Muscle of leg (tissue), 11 donors: ENCODE data around the gene SLC12A8. TPM values are rescaled to one million over a fixed set of nuclear protein-coding genes. Genes with fewer than 3 reads are reported as not detected.
A peak's percentile ranks its signal among the peaks of the same experiment; 100 is the strongest.

Source experiments
- DNase-seq: peaks from one replicate; pipeline ENCODE4 v3.0.0; 2013
- H3K27ac ChIP-seq: one replicate; pipeline ENCODE4 v1.5.1; 2013; ENCODE audit warnings: mild to moderate bottlenecking, low read length, control low read depth
- H3K27me3 ChIP-seq: one replicate; pipeline ENCODE4 v1.6.1; 2013; ENCODE audit warnings: low read length; ENCODE audit not compliant: control insufficient read depth, insufficient read depth
- H3K36me3 ChIP-seq: one replicate; pipeline ENCODE4 v1.6.1; 2013; ENCODE audit warnings: low read length; ENCODE audit not compliant: control insufficient read depth, insufficient read depth
- H3K4me1 ChIP-seq: one replicate; pipeline ENCODE4 v1.6.1; 2013; ENCODE audit warnings: low read length; ENCODE audit not compliant: control insufficient read depth, insufficient read depth
- H3K4me3 ChIP-seq: one replicate; pipeline ENCODE4 v1.5.1; 2013; ENCODE audit warnings: low read length, control low read depth
- H3K9me3 ChIP-seq: replicated peaks from 2 replicates; pipeline ENCODE4 v1.6.1; 2013; ENCODE audit warnings: low read depth, low read length; ENCODE audit not compliant: control insufficient read depth
- WGBS: methylation state at CpG from one replicate; pipeline ENCODE4 v1.1.5; 2013; ENCODE audit warnings: missing lambda C conversion rate; ENCODE audit not compliant: insufficient coverage; 5-methylcytosine and 5-hydroxymethylcytosine counted together
- polyA plus RNA-seq, 8 donors: library from polyadenylated mRNA; unstranded; fragments of 120-200 nt; gene quantifications; one replicate each; pipeline versions ENCODE4 v1.2.1 to v1.2.3, GENCODE V29; 2013; ENCODE audit warnings: inconsistent platforms in 1 of 8, low replicate concordance in 1 of 8; ENCODE audit not compliant: insufficient read length in 8 of 8, insufficient read depth in 1 of 8
- total RNA-seq: library from RNA; stranded (reverse); fragments of 120-200 nt; gene quantifications from one replicate; pipeline ENCODE4 v1.2.4, GENCODE V29; 2013

SLC12A8 gene
- total and polyA plus RNA-seq, 9 donors, result 0.31 to 2.2 (median 0.68) TPM

GRCh38 chr3:125107861-125108567 lies 104.5 kb downstream of the SLC12A8 start:
- DNase-seq, result no peak
- no peaks in the 10 kb centered on the region for H3K27me3 ChIP-seq
- no peak overlapping the region for H3K4me3 ChIP-seq
- WGBS, result 76% methylated on average over 10 of the region's 13 CpGs
- no peaks in the 10 kb centered on the region for H3K9me3 ChIP-seq
- no peak overlapping the region for H3K27ac ChIP-seq
- no peaks in the 10 kb centered on the region for H3K4me1 ChIP-seq
- no peaks in the 10 kb centered on the region for H3K36me3 ChIP-seq

- 83% methylated on average over 2 of the region's 3 CpGs for WGBS
- Histone ChIP-seq H3K9me3 (no peaks in the 10 kb centered on the region), H3K27me3 (no peaks in the 10 kb centered on the region), H3K4me3 (no peak overlapping the region), H3K27ac (no peak overlapping the region), H3K36me3 (no peaks in the 10 kb centered on the region), H3K4me1 (no peaks in the 10 kb centered on the region)
- DNase-seq, result no peak
These were observed 105.2 kb downstream of the SLC12A8 start for GRCh38 chr3:125107363-125107762.

GRCh38 chr3:125105116-125105515 lies 107.4 kb downstream of the SLC12A8 start:
- DNase-seq, result no peak
- H3K9me3 ChIP-seq, result no peaks in the 10 kb centered on the region
- no peaks in the 10 kb centered on the region for H3K36me3 ChIP-seq
- 50% methylated on average over 1 of the region's 1 CpG for WGBS
- H3K27ac ChIP-seq, result no peak overlapping the region
- H3K4me3 ChIP-seq, result no peak overlapping the region
- H3K4me1 ChIP-seq, result no peaks in the 10 kb centered on the region
- no peaks in the 10 kb centered on the region for H3K27me3 ChIP-seq

GRCh38 chr3:125104639-125105038 lies 107.9 kb downstream of the SLC12A8 start:
- H3K4me1 ChIP-seq, result no peaks in the 10 kb centered on the region
- H3K36me3 ChIP-seq, result no peaks in the 10 kb centered on the region
- DNase-seq, result no peak
- no peak overlapping the region for H3K4me3 ChIP-seq
- no peaks in the 10 kb centered on the region for H3K27me3 ChIP-seq
- H3K9me3 ChIP-seq, result no peaks in the 10 kb centered on the region
- 100% methylated on average over 1 of the region's 1 CpG for WGBS
- no peak overlapping the region for H3K27ac ChIP-seq

GRCh38 chr3:125103406-125103805 lies 109.1 kb downstream of the SLC12A8 start:
- H3K4me1 ChIP-seq, result no peaks in the 10 kb centered on the region
- peaks cover 2% of the 10 kb centered on the region for H3K9me3 ChIP-seq
- no peaks in the 10 kb centered on the region for H3K36me3 ChIP-seq
- no peak overlapping the region for H3K27ac ChIP-seq
- no peak for DNase-seq
- WGBS, result no CpG with 5 or more reads among the region's 1 CpG
- no peaks in the 10 kb centered on the region for H3K27me3 ChIP-seq
- no peak overlapping the region for H3K4me3 ChIP-seq

- no peak for DNase-seq
- H3K4me3 ChIP-seq, result no peak overlapping the region
- no peak overlapping the region for H3K27ac ChIP-seq
- WGBS, result 61% methylated on average over 3 of the region's 6 CpGs
- no peaks in the 10 kb centered on the region for H3K4me1 ChIP-seq
- no peaks in the 10 kb centered on the region for H3K36me3 ChIP-seq
- H3K9me3 ChIP-seq, result peaks cover 2% of the 10 kb centered on the region
- H3K27me3 ChIP-seq, result no peaks in the 10 kb centered on the region
These were observed 110.1 kb downstream of the SLC12A8 start for GRCh38 chr3:125102470-125102869.

- no peaks in the 10 kb centered on the region for H3K36me3 ChIP-seq
- WGBS, result no CpG with 5 or more reads among the region's 4 CpGs
- peaks cover 6% of the 10 kb centered on the region for H3K9me3 ChIP-seq
- H3K4me1 ChIP-seq, result no peaks in the 10 kb centered on the region
- H3K27ac ChIP-seq, result no peak overlapping the region
- no peak overlapping the region for H3K4me3 ChIP-seq
- DNase-seq, result no peak
- no peaks in the 10 kb centered on the region for H3K27me3 ChIP-seq
These were observed 113.8 kb downstream of the SLC12A8 start for GRCh38 chr3:125098611-125099291.

GRCh38 chr3:125090649-125091048 lies 121.9 kb downstream of the SLC12A8 start:
- no peak for DNase-seq
- Histone ChIP-seq H3K27ac (no peak overlapping the region), H3K36me3 (no peaks in the 10 kb centered on the region), H3K27me3 (no peaks in the 10 kb centered on the region), H3K4me3 (no peak overlapping the region), H3K4me1 (no peaks in the 10 kb centered on the region), H3K9me3 (peaks cover 2% of the 10 kb centered on the region)

GRCh38 chr3:125087768-125088391 lies 124.7 kb downstream of the SLC12A8 start:
- DNase-seq, result peak; percentile 17
- no peaks in the 10 kb centered on the region for H3K4me1 ChIP-seq
- H3K9me3 ChIP-seq, result no peaks in the 10 kb centered on the region
- no peaks in the 10 kb centered on the region for H3K27me3 ChIP-seq
- no peak overlapping the region for H3K4me3 ChIP-seq
- H3K36me3 ChIP-seq, result no peaks in the 10 kb centered on the region
- WGBS, result 86% methylated on average over 1 of the region's 6 CpGs
- no peak overlapping the region for H3K27ac ChIP-seq

- H3K27me3 ChIP-seq, result no peaks in the 10 kb centered on the region
- no peak overlapping the region for H3K4me3 ChIP-seq
- no peak for DNase-seq
- no peaks in the 10 kb centered on the region for H3K4me1 ChIP-seq
- H3K27ac ChIP-seq, result no peak overlapping the region
- no peaks in the 10 kb centered on the region for H3K9me3 ChIP-seq
- H3K36me3 ChIP-seq, result no peaks in the 10 kb centered on the region
These were observed 127.4 kb downstream of the SLC12A8 start for GRCh38 chr3:125085166-125085565.
